ENCODE measurements around the gene EXOC6B.
"Not testable (repeated sequence)": the region's sequence is repeated elsewhere in the genome, so short reads cannot be mapped to it uniquely, and the experiment has no call there.

EXOC6B gene

GRCh38 chr2:72604468-72604867 is 221.4 kb downstream of the EXOC6B start:
- DNase-seq (ENCODE audit: low read depth in 2 of 2): no peak

- no peak for DNase-seq (ENCODE audit: low read depth in 2 of 2)
These were observed 222.4 kb downstream of the EXOC6B start for GRCh38 chr2:72603481-72603880.

GRCh38 chr2:72602711-72603110 is 223.1 kb downstream of the EXOC6B start:
- DNase-seq (ENCODE audit: low read depth in 2 of 2): no peak

GRCh38 chr2:72602095-72602494 is 223.7 kb downstream of the EXOC6B start:
- DNase-seq (ENCODE audit: low read depth in 2 of 2): no peak

GRCh38 chr2:72583836-72584235 is 242.0 kb downstream of the EXOC6B start:
- not testable (repeated sequence) for DNase-seq (ENCODE audit: low read depth in 2 of 2)

GRCh38 chr2:72583376-72583775 is 242.5 kb downstream of the EXOC6B start:
- no peak for DNase-seq (ENCODE audit: low read depth in 2 of 2)

GRCh38 chr2:72581560-72582181 is 244.2 kb downstream of the EXOC6B start:
- no peak for DNase-seq (ENCODE audit: low read depth in 2 of 2)

- DNase-seq (ENCODE audit: low read depth in 2 of 2): no peak
These were observed 246.1 kb downstream of the EXOC6B start for GRCh38 chr2:72579591-72580180.

GRCh38 chr2:72576861-72577260 is 249.0 kb downstream of the EXOC6B start:
- no peak for DNase-seq (ENCODE audit: low read depth in 2 of 2)

- no peak for DNase-seq (ENCODE audit: low read depth in 2 of 2)
These were observed 249.4 kb downstream of the EXOC6B start for GRCh38 chr2:72576459-72576858.

- no peak for DNase-seq (ENCODE audit: low read depth in 2 of 2)
These were observed 250.9 kb downstream of the EXOC6B start for GRCh38 chr2:72574886-72575285.

- no peak for DNase-seq (ENCODE audit: low read depth in 2 of 2)
These were observed 252.6 kb downstream of the EXOC6B start for GRCh38 chr2:72573232-72573631.

GRCh38 chr2:72572501-72572900 is 253.3 kb downstream of the EXOC6B start:
- no peak for DNase-seq (ENCODE audit: low read depth in 2 of 2)

GRCh38 chr2:72570413-72570812 is 255.4 kb downstream of the EXOC6B start:
- DNase-seq (ENCODE audit: low read depth in 2 of 2): no peak

GRCh38 chr2:72562451-72563153 is 263.2 kb downstream of the EXOC6B start:
- DNase-seq (ENCODE audit: low read depth in 2 of 2): no peak

GRCh38 chr2:72561621-72562318 is 264.1 kb downstream of the EXOC6B start:
- no peak for DNase-seq (ENCODE audit: low read depth in 2 of 2)

GRCh38 chr2:72555943-72556342 is 269.9 kb downstream of the EXOC6B start:
- no peak for DNase-seq (ENCODE audit: low read depth in 2 of 2)

- not testable (repeated sequence) for DNase-seq (ENCODE audit: low read depth in 2 of 2)
These were observed 270.5 kb downstream of the EXOC6B start for GRCh38 chr2:72555363-72555762.

- not testable (repeated sequence) for DNase-seq (ENCODE audit: low read depth in 2 of 2)
These were observed 270.9 kb downstream of the EXOC6B start for GRCh38 chr2:72554910-72555309.

GRCh38 chr2:72554381-72554780 is 271.5 kb downstream of the EXOC6B start:
- DNase-seq (ENCODE audit: low read depth in 2 of 2): no peak

GRCh38 chr2:72548081-72548764 is 277.6 kb downstream of the EXOC6B start:
- no peak for DNase-seq (ENCODE audit: low read depth in 2 of 2)

- no peak for DNase-seq (ENCODE audit: low read depth in 2 of 2)
These were observed 280.0 kb downstream of the EXOC6B start for GRCh38 chr2:72545790-72546189.
